ENCODE data around the gene SEBOX. TPM values are rescaled to one million over a fixed set of nuclear protein-coding genes. Genes with fewer than 3 reads are reported as not detected.

SEBOX gene
- total RNA-seq (not detected in 2 replicates), polyA plus RNA-seq (not detected in 2 replicates), polyA minus RNA-seq (ENCODE audit: low replicate concordance) (not detected in 2 replicates)
- polyA plus RNA-seq (2012): not detected in 2 replicates

GRCh38 chr17:28364665-28365363, at the start of gene SEBOX:
TSS of gene SEBOX (minus strand) at chr17:28365199. CDS start at chr17:28365151, 48 bp downstream.
- Histone ChIP-seq H3K27me3 (ENCODE audit: control insufficient read depth, insufficient read depth, low read length) (no peaks in the 10 kb centered on the region), H4K20me1 (ENCODE audit: control insufficient read depth, extremely low read depth, insufficient read depth, low read length) (no peaks in the 10 kb centered on the region), H3K9me3 (ENCODE audit: control insufficient read depth, insufficient read depth, low read depth, low read length) (no peaks in the 10 kb centered on the region), H3K27ac (ENCODE audit: insufficient read depth, low read length) (no peak within 1 kb of the TSS), H2AFZ (ENCODE audit: low read length) (no peak within 1 kb of the TSS), H3K4me3 (replicated peaks in 1 of 4; ENCODE audit: control extremely low read depth in 1 of 4, insufficient read depth in 1 of 4, low read depth in 3 of 4, low read length in 4 of 4) (no peak within 1 kb of the TSS), H3K79me2 (ENCODE audit: control insufficient read depth, insufficient read depth, low read length) (no peaks in the 10 kb centered on the region), H3K36me3 (ENCODE audit: control insufficient read depth, insufficient read depth, low read length) (peaks cover 2% of the 10 kb centered on the region), H3K4me1 (ENCODE audit: control insufficient read depth, extremely low read depth, insufficient read depth, low read length) (no peaks in the 10 kb centered on the region), H3K4me2 (ENCODE audit: extremely low read depth, insufficient read depth, low read length) (no peak within 1 kb of the TSS), H3K9ac (ENCODE audit: insufficient read depth, low read length) (no peak within 1 kb of the TSS)
- TF ChIP-seq CTCF (conservative IDR thresholded peaks at IDR 0.05 in 1 of 2, IDR thresholded peaks at IDR 0.05 in 1 of 2; ENCODE audit: low read depth in 1 of 2, low read length in 2 of 2) (no peak), EZH2 (IDR thresholded peaks at IDR 0.05; ENCODE audit: low read length, missing control alignments) (no peak)
- no peak for DNase-seq (ENCODE audit: low read depth in 2 of 2)

- Histone ChIP-seq H3K27ac (ENCODE audit: insufficient read depth, low read length) (no peak overlapping the region), H3K4me2 (ENCODE audit: extremely low read depth, insufficient read depth, low read length) (no peak overlapping the region), H3K9me3 (ENCODE audit: control insufficient read depth, insufficient read depth, low read depth, low read length) (no peaks in the 10 kb centered on the region), H3K27me3 (ENCODE audit: control insufficient read depth, insufficient read depth, low read length) (peaks cover 6% of the 10 kb centered on the region), H3K4me1 (ENCODE audit: control insufficient read depth, extremely low read depth, insufficient read depth, low read length) (no peaks in the 10 kb centered on the region), H3K79me2 (ENCODE audit: control insufficient read depth, insufficient read depth, low read length) (no peaks in the 10 kb centered on the region), H3K9ac (ENCODE audit: insufficient read depth, low read length) (no peak overlapping the region), H3K4me3 (replicated peaks in 1 of 4; ENCODE audit: control extremely low read depth in 1 of 4, insufficient read depth in 1 of 4, low read depth in 3 of 4, low read length in 4 of 4) (no peak overlapping the region), H2AFZ (ENCODE audit: low read length) (no peak overlapping the region), H4K20me1 (ENCODE audit: control insufficient read depth, extremely low read depth, insufficient read depth, low read length) (no peaks in the 10 kb centered on the region), H3K36me3 (ENCODE audit: control insufficient read depth, insufficient read depth, low read length) (no peaks in the 10 kb centered on the region)
- DNase-seq (ENCODE audit: low read depth in 2 of 2): no peak
- TF ChIP-seq CTCF (conservative IDR thresholded peaks at IDR 0.05 in 1 of 2, IDR thresholded peaks at IDR 0.05 in 1 of 2; ENCODE audit: low read depth in 1 of 2, low read length in 2 of 2) (no peak), EZH2 (IDR thresholded peaks at IDR 0.05; ENCODE audit: low read length, missing control alignments) (no peak)
Observed at GRCh38 chr17:28413804-28414203, 48.8 kb upstream of the SEBOX start.

- Histone ChIP-seq H3K27ac (ENCODE audit: insufficient read depth, low read length) (no peak overlapping the region), H3K9me3 (ENCODE audit: control insufficient read depth, insufficient read depth, low read depth, low read length) (no peaks in the 10 kb centered on the region), H3K79me2 (ENCODE audit: control insufficient read depth, insufficient read depth, low read length) (no peaks in the 10 kb centered on the region), H3K36me3 (ENCODE audit: control insufficient read depth, insufficient read depth, low read length) (no peaks in the 10 kb centered on the region), H2AFZ (ENCODE audit: low read length) (no peak overlapping the region), H3K4me1 (ENCODE audit: control insufficient read depth, extremely low read depth, insufficient read depth, low read length) (no peaks in the 10 kb centered on the region), H3K4me3 (replicated peaks in 1 of 4; ENCODE audit: control extremely low read depth in 1 of 4, insufficient read depth in 1 of 4, low read depth in 3 of 4, low read length in 4 of 4) (no peak overlapping the region), H4K20me1 (ENCODE audit: control insufficient read depth, extremely low read depth, insufficient read depth, low read length) (no peaks in the 10 kb centered on the region), H3K27me3 (ENCODE audit: control insufficient read depth, insufficient read depth, low read length) (peaks cover 6% of the 10 kb centered on the region), H3K4me2 (ENCODE audit: extremely low read depth, insufficient read depth, low read length) (no peak overlapping the region), H3K9ac (ENCODE audit: insufficient read depth, low read length) (no peak overlapping the region)
- no peak for TF ChIP-seq EZH2 (IDR thresholded peaks at IDR 0.05; ENCODE audit: low read length, missing control alignments)
- no peak for DNase-seq (ENCODE audit: low read depth in 2 of 2)
Observed at GRCh38 chr17:28412099-28412498, 47.1 kb upstream of the SEBOX start.

Measured in fibroblast of lung (primary cell).